A549 (cell line): ENCODE results near the gene ADSS1. TPM values are rescaled to one million over a fixed set of nuclear protein-coding genes. Genes with fewer than 3 reads are reported as not detected.

Source experiments
- ATAC-seq, 2 experiments: fragments of 200-7000 bp in 1 of 2; fragments of >200 bp in 1 of 2; cut with Nextera tagmentation in 1 of 2; cut with Tn5 transposase in 1 of 2; 3 replicates each; pipeline versions ENCODE4 v1.8.0 to v1.9.1; 2018 to 2020; ENCODE audit warnings: mild to moderate bottlenecking in 1 of 2, moderate library complexity in 1 of 2
- CTCF ChIA-PET: fragments of 300-600 bp; sonication (Branson Sonifier 250); formaldehyde crosslinking; extraction: SDS; loops from one replicate; lab custom pipeline; 2021; ENCODE audit warnings: antibody characterized with exemption, inconsistent platforms; lab: Yijun Ruan, JAX
- POLR2A ChIA-PET: fragments of 350-600 bp; formaldehyde crosslinking; extraction: SDS; loops from one replicate; lab custom pipeline; 2021; ENCODE audit warnings: antibody characterized with exemption, inconsistent platforms; lab: Yijun Ruan, JAX
- DNase-seq, 2 experiments: peaks; one replicate each; pipeline versions ENCODE4 v3.0.0 to v3.0.0-alpha.2; 2011 to 2016; ENCODE audit warnings: low read depth in 1 of 2, low spot score in 1 of 2
- FAIRE-seq: peaks from 2 replicates; lab custom pipeline; 2011; peaks lifted over from hg19 to GRCh38; lab: Jason Lieb, UNC
- H3K27ac ChIP-seq, 2 experiments: fragments of >200 bp; sonication (Bioruptor Twin); formaldehyde crosslinking; 3 replicates each; pipeline ENCODE4 v1.5.1; 2016 to 2017
- H3K4me1 ChIP-seq: fragments of >200 bp; sonication (Bioruptor Twin); formaldehyde crosslinking; 3 replicates; pipeline ENCODE4 v1.6.1; 2016
- H3K4me2 ChIP-seq: fragments of >200 bp; sonication (Bioruptor Twin); formaldehyde crosslinking; 3 replicates; pipeline ENCODE4 v1.6.1; 2016
- H3K4me3 ChIP-seq: fragments of >200 bp; sonication (Bioruptor Twin); formaldehyde crosslinking; 3 replicates; pipeline ENCODE4 v1.5.1; 2016
- H3K9me3 ChIP-seq: fragments of >200 bp; sonication (Bioruptor Twin); formaldehyde crosslinking; 3 replicates; pipeline ENCODE4 v1.6.1; 2016
- CBX2 ChIP-seq: fragments of 200-600 bp; sonication (generic); IDR thresholded peaks from 2 replicates; pipeline ENCODE4 v1.6.1; 2016; ENCODE audit warnings: low read depth, mild to moderate bottlenecking, borderline replicate concordance
- CEBPB ChIP-seq, 2 experiments: fragments of >200 bp in 1 of 2; sonication (Bioruptor Twin) in 1 of 2; formaldehyde crosslinking in 1 of 2; IDR thresholded peaks; 2 replicates each; pipeline ENCODE4 v1.6.1; 2012 to 2016
- CHD2 ChIP-seq: fragments of 150-350 bp; IDR thresholded peaks from 2 replicates; pipeline ENCODE4 v1.6.1; 2014; ENCODE audit warnings: low read length; ENCODE audit not compliant: partially characterized antibody
- CHD4 ChIP-seq: fragments of 200-600 bp; sonication (generic); IDR thresholded peaks from 2 replicates; pipeline ENCODE4 v1.6.1; 2016; ENCODE audit warnings: antibody characterized with exemption, mild to moderate bottlenecking, borderline replicate concordance
- EHMT2 ChIP-seq: fragments of 200-600 bp; sonication (generic); IDR thresholded peaks from 2 replicates; pipeline ENCODE4 v1.6.1; 2016; ENCODE audit warnings: antibody characterized with exemption, low read depth, mild to moderate bottlenecking, moderate library complexity
- EP300 ChIP-seq, 2 experiments: fragments of >200 bp; sonication (Bioruptor Twin); formaldehyde crosslinking; IDR thresholded peaks; 2 replicates in 1 of 2; 3 replicates in 1 of 2; pipeline ENCODE4 v1.6.1; 2016 to 2017
- GATA3 ChIP-seq: IDR thresholded peaks from 2 replicates; pipeline ENCODE4 v1.6.1; 2012; ENCODE audit warnings: borderline replicate concordance
- HOXB5 ChIP-seq: fragments of 250-450 bp; sonication (Bioruptor Pico); IDR thresholded peaks from 2 replicates; pipeline ENCODE4 v1.5.0; 2020; ENCODE audit warnings: mild to moderate bottlenecking, moderate library complexity
- JUN ChIP-seq, 2 experiments: fragments of >200 bp; sonication (Bioruptor Twin); formaldehyde crosslinking; IDR thresholded peaks; 2 replicates in 1 of 2; 3 replicates in 1 of 2; pipeline ENCODE4 v1.6.1; 2016 to 2017
- JUNB ChIP-seq: fragments of >200 bp; sonication (Bioruptor Twin); formaldehyde crosslinking; IDR thresholded peaks from 2 replicates; pipeline ENCODE4 v1.6.1; 2016
- KDM1A ChIP-seq: fragments of 200-600 bp; sonication (generic); IDR thresholded peaks from 2 replicates; pipeline ENCODE4 v1.6.1; 2016; ENCODE audit warnings: low read depth, mild to moderate bottlenecking
- MAZ ChIP-seq: fragments of 150-350 bp; IDR thresholded peaks from 2 replicates; pipeline ENCODE4 v1.6.1; 2014; ENCODE audit warnings: antibody characterized with exemption, low read depth, low read length, borderline replicate concordance
- NFE2L2 ChIP-seq: fragments of 150-350 bp; conservative IDR thresholded peaks from 2 replicates; pipeline ENCODE4 v1.6.1; 2014; ENCODE audit warnings: low read length
- NR3C1 ChIP-seq: fragments of >200 bp; sonication (Bioruptor Twin); formaldehyde crosslinking; IDR thresholded peaks from 3 replicates; pipeline ENCODE4 v1.6.1; 2017
- RCOR1 ChIP-seq: fragments of 150-350 bp; IDR thresholded peaks from 2 replicates; pipeline ENCODE4 v1.6.1; 2014; ENCODE audit warnings: antibody characterized with exemption, low read length, low read depth
- SMC3 ChIP-seq: fragments of >200 bp; sonication (Bioruptor Twin); formaldehyde crosslinking; IDR thresholded peaks from 3 replicates; pipeline ENCODE4 v1.6.1; 2018; ENCODE audit warnings: inconsistent platforms
- ZNF302 ChIP-seq: fragments of 250-450 bp; sonication (Bioruptor Pico); IDR thresholded peaks from 2 replicates; pipeline ENCODE4 v1.9.0; 2021; ENCODE audit warnings: inconsistent platforms, mild to moderate bottlenecking, moderate library complexity
- WGBS: methylation state at CpG from one replicate; pipeline ENCODE4 v1.1.6; 2017; ENCODE audit errors: missing lambda C conversion rate; 5-methylcytosine and 5-hydroxymethylcytosine counted together
- polyA plus RNA-seq, 4 experiments: library from polyadenylated mRNA; depleted of rRNA in 3 of 4; stranded (reverse); fragments of >200 nt; fragmentation: RNase III in 1 of 4; extraction: RNeasy Plus Mini Kit Qiagen cat#74134 plus additional on column Dnase treatment in 1 of 4; gene quantifications; 2 replicates in 3 of 4; 3 replicates in 1 of 4; pipeline ENCODE4 v1.2.3, GENCODE V29; 2011 to 2017
- TF ChIP-seq, protein P1 (sequence below): fragments of >200 bp; sonication (Bioruptor Twin); formaldehyde crosslinking; IDR thresholded peaks from 3 replicates; pipeline ENCODE4 v1.5.1; 2016
- TF ChIP-seq, protein P2 (sequence below): fragments of >200 bp; sonication (Bioruptor Twin); formaldehyde crosslinking; IDR thresholded peaks from 3 replicates; pipeline ENCODE4 v1.6.1; 2016
- TF ChIP-seq, protein P3 (sequence below): IDR thresholded peaks from 2 replicates; pipeline ENCODE4 v1.6.1; 2012

Gene ADSS1
- polyA plus RNA-seq, 2 of the 4 experiments (the other 2 are of a cell fraction), result 6.2 to 10.1 TPM

DNA sequence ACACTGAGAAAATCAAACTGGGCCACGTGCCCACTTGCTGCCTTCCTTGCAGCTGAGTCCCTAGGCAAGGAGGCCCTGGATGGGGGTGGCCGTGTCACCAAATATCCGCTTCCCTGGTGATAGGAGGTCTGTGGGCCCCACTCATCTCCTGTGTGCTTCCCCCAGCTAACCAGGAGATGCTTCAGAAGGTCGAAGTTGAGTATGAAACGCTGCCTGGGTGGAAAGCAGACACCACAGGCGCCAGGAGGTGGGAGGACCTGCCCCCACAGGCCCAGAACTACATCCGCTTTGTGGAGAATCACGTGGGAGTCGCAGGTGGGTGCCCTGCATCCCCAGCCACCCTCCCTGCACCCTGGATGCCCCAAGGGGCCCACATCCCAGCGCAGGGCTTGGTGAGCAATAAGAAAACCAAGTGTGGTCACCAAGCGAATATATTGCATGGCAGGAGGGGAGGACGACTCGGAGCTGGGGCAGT, 22.1 kb downstream of the ADSS1 start (continued):
- TF ChIP-seq CHD2, result no peak
- no peak for TF ChIP-seq SMC3
- TF ChIP-seq NFE2L2, result no peak
- TF ChIP-seq CBX2, result no peak

DNA sequence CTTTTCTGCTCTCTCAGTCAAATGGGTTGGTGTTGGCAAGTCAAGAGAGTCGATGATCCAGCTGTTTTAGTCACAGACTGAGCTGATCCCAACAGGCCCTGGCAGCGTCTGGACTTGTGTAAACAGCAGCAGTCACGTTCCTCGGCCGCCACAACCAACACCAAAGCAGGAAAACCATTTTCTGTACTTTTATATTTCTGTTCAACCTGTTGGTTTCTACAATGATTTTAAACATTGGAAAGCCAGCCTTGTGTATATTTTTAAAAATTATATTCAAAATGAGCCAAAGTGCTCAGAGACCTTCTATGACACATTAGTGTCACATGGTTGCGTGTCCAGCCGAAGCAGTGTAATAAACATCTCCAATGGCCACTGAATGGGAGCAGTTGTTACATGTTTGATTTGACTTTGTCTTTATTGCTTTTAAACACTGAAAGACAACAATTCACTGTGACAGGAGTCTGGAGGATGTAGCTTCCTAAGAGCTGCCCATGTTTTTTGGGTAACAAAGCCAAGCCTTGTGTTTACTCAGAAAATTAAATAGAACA, 23.0 kb downstream of the ADSS1 start:
- POLR2A ChIA-PET, result no interaction called here
- FAIRE-seq (no peak), ATAC-seq (no peak), DNase-seq (no peak)
- CTCF ChIA-PET, result interaction anchor here (1.6 to 4.7 kb wide), 4 partner anchors 16 to 23 kb away, joined by 3 to 31 read pairs (median 6); partner anchors contain the start of gene ADSS1
- H3K4me3 ChIP-seq, result no peak overlapping the region
- TF ChIP-seq HOXB5 (CRISPR knock-in tag) (no peak), NR3C1 (no peak), ZNF302 (no peak), EHMT2 (no peak), RCOR1 (no peak), CHD4 (no peak), MAZ (no peak), JUN (IDR thresholded peaks at IDR 0.05) (no peak)
- TF ChIP-seq, protein P1, sequence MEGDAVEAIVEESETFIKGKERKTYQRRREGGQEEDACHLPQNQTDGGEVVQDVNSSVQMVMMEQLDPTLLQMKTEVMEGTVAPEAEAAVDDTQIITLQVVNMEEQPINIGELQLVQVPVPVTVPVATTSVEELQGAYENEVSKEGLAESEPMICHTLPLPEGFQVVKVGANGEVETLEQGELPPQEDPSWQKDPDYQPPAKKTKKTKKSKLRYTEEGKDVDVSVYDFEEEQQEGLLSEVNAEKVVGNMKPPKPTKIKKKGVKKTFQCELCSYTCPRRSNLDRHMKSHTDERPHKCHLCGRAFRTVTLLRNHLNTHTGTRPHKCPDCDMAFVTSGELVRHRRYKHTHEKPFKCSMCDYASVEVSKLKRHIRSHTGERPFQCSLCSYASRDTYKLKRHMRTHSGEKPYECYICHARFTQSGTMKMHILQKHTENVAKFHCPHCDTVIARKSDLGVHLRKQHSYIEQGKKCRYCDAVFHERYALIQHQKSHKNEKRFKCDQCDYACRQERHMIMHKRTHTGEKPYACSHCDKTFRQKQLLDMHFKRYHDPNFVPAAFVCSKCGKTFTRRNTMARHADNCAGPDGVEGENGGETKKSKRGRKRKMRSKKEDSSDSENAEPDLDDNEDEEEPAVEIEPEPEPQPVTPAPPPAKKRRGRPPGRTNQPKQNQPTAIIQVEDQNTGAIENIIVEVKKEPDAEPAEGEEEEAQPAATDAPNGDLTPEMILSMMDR, result no peak
- TF ChIP-seq, protein P2, sequence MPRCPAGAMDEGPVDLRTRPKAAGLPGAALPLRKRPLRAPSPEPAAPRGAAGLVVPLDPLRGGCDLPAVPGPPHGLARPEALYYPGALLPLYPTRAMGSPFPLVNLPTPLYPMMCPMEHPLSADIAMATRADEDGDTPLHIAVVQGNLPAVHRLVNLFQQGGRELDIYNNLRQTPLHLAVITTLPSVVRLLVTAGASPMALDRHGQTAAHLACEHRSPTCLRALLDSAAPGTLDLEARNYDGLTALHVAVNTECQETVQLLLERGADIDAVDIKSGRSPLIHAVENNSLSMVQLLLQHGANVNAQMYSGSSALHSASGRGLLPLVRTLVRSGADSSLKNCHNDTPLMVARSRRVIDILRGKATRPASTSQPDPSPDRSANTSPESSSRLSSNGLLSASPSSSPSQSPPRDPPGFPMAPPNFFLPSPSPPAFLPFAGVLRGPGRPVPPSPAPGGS, result no peak
- H3K4me2 ChIP-seq, result no peak overlapping the region
- H3K27ac ChIP-seq, result no peak overlapping the region
- no peaks in the 10 kb centered on the region; the same call in 2 of the 3 replicates for H3K9me3 ChIP-seq
- 75% methylated on average over 7 of the region's 7 CpGs for WGBS
- peaks cover 18% of the 10 kb centered on the region for H3K4me1 ChIP-seq

DNA sequence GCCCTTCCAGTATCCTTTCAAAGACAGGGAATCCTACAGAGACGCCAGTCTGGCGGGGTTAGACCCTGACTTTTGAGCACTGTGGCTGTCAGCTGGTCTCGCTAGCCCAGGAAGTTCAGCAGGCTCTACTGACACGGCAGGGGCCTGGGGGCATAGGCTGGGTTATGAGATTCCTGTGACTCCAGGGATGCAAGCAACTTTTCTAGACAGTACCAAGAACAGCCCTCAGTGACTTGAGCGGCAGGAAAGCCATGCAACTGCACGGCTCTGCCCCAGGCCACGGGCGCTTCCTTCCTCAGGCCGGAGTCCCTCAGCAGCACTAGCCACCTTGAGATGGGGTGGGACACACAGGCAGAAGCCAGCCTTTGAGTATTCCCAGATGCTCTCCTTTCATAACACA, 23.8 kb downstream of the ADSS1 start:
- Histone ChIP-seq H3K9me3 (no peaks in the 10 kb centered on the region; the same call in 2 of the 3 replicates), H3K27ac (no peak overlapping the region), H3K4me2 (no peak overlapping the region), H3K4me3 (no peak overlapping the region), H3K4me1 (peaks cover 19% of the 10 kb centered on the region)
- WGBS, result 87% methylated on average over 4 of the region's 9 CpGs
- ATAC-seq, result no peak
- no peak for FAIRE-seq
- no peak for DNase-seq
- CTCF ChIA-PET, result interaction anchor here (1.1 to 4.7 kb wide), 4 partner anchors 11 to 24 kb away, joined by 3 to 31 read pairs (median 6); partner anchors contain the start of gene ADSS1
- TF ChIP-seq, protein P3, sequence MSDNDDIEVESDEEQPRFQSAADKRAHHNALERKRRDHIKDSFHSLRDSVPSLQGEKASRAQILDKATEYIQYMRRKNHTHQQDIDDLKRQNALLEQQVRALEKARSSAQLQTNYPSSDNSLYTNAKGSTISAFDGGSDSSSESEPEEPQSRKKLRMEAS, result no peak
- TF ChIP-seq CEBPB (IDR thresholded peaks at IDR 0.05) (no peak), JUNB (no peak), EHMT2 (no peak), KDM1A (no peak), GATA3 (no peak), RCOR1 (no peak), CHD4 (no peak), EP300 (IDR thresholded peaks at IDR 0.05) (no peak)
- POLR2A ChIA-PET, result no interaction called here
